ENCODE data around the gene SLC2A6. TPM values are rescaled to one million over a fixed set of nuclear protein-coding genes. Genes with fewer than 3 reads are reported as not detected.

The SLC2A6 gene
- total RNA-seq, 4 donors from 2014 or later: 1.1 to 3.8 (median 2.5) TPM

- no peak overlapping the region for H3K4me3 ChIP-seq (replicated peaks in 1 of 3)
- no peaks in the 10 kb centered on the region for H3K27me3 ChIP-seq
- WGBS, 2 donors: 92 to 94% methylated on average over 19 to 20 of the region's 21 CpGs
- TF ChIP-seq CTCF (IDR thresholded peaks at IDR 0.05): no peak
- no peak for TF ChIP-seq POLR2A (IDR thresholded peaks at IDR 0.05)
- no peak overlapping the region for H3K27ac ChIP-seq
- intact Hi-C loops (cut with DNase I): no loop called here
- H3K36me3 ChIP-seq: no peaks in the 10 kb centered on the region
- DNase-seq: no peak
- H3K4me1 ChIP-seq: peaks cover under 1 to 18% of the 10 kb centered on the region in 2 donors
- H3K9me3 ChIP-seq: no peaks in the 10 kb centered on the region
Measured at GRCh38 chr9:133521122-133522072, 42.5 kb upstream of the SLC2A6 start.

GRCh38 chr9:133520121-133520835 is 41.4 kb upstream of the SLC2A6 start:
- TF ChIP-seq CTCF (IDR thresholded peaks at IDR 0.05): no peak
- no peak for TF ChIP-seq POLR2A (IDR thresholded peaks at IDR 0.05)
- Histone ChIP-seq H3K4me1 (peaks cover 12 to 18% of the 10 kb centered on the region in 2 donors), H3K9me3 (no peaks in the 10 kb centered on the region), H3K4me3 (replicated peaks in 1 of 3) (no peak overlapping the region), H3K27me3 (no peaks in the 10 kb centered on the region), H3K36me3 (no peaks in the 10 kb centered on the region), H3K27ac (no peak overlapping the region)
- DNase-seq: no peak
- intact Hi-C loops (cut with DNase I): no loop called here
- WGBS, 2 donors: 56 to 83% methylated on average over 15 to 24 of the region's 24 CpGs

GRCh38 chr9:133519693-133520092 is 40.8 kb upstream of the SLC2A6 start:
- 73 to 82% methylated on average over 7 of the region's 7 CpGs for WGBS, 2 donors

GRCh38 chr9:133518706-133519449 is 40.0 kb upstream of the SLC2A6 start:
- no peak for DNase-seq
- Histone ChIP-seq H3K4me1 (peaks cover 22 to 29% of the 10 kb centered on the region in 2 donors), H3K27me3 (no peaks in the 10 kb centered on the region), H3K4me3 (replicated peaks in 1 of 3) (no peak overlapping the region), H3K27ac (no peak overlapping the region), H3K36me3 (no peaks in the 10 kb centered on the region), H3K9me3 (no peaks in the 10 kb centered on the region)
- TF ChIP-seq CTCF (IDR thresholded peaks at IDR 0.05): no peak
- no peak for TF ChIP-seq POLR2A (IDR thresholded peaks at IDR 0.05)
- intact Hi-C loops (cut with DNase I): no loop called here
- WGBS, 2 donors: 96% methylated on average over 23 to 26 of the region's 27 CpGs

More at GRCh38 chr9:133519693-133520092, 40.8 kb upstream of the SLC2A6 start:
- Histone ChIP-seq H3K27ac (no peak overlapping the region), H3K36me3 (no peaks in the 10 kb centered on the region), H3K4me3 (replicated peaks in 1 of 3) (no peak overlapping the region), H3K9me3 (no peaks in the 10 kb centered on the region), H3K27me3 (no peaks in the 10 kb centered on the region), H3K4me1 (peaks cover 17 to 24% of the 10 kb centered on the region in 2 donors)
- DNase-seq: no peak
- intact Hi-C loops (cut with DNase I): no loop called here
- no peak for TF ChIP-seq CTCF (IDR thresholded peaks at IDR 0.05)
- no peak for TF ChIP-seq POLR2A (IDR thresholded peaks at IDR 0.05)
